Left ventricle myocardium inferior (tissue), 1 donor: ENCODE results near the gene TNFRSF1A. TPM values are rescaled to one million over a fixed set of nuclear protein-coding genes. Genes with fewer than 3 reads are reported as not detected.

Experiments
- DNase-seq: peaks from one replicate; pipeline ENCODE4 v3.0.0-alpha.2; 2020
- H3K27ac ChIP-seq: fragments of 200-600 bp; replicated peaks from 2 replicates; pipeline ENCODE4 v1.8.0; 2021
- H3K27me3 ChIP-seq: fragments of 200-600 bp; 2 replicates; pipeline ENCODE4 v1.8.0; 2021; ENCODE audit warnings: low read depth
- H3K36me3 ChIP-seq: fragments of 200-600 bp; 2 replicates; pipeline ENCODE4 v1.8.0; 2021
- H3K4me1 ChIP-seq: fragments of 200-600 bp; 2 replicates; pipeline ENCODE4 v1.8.0; 2021
- H3K4me3 ChIP-seq: fragments of 200-600 bp; 2 replicates; pipeline ENCODE4 v1.8.0; 2021; ENCODE audit warnings: mild to moderate bottlenecking, moderate library complexity
- H3K9me3 ChIP-seq: fragments of 200-600 bp; replicated peaks from 2 replicates; pipeline ENCODE4 v1.8.0; 2021
- CTCF ChIP-seq: fragments of 200-600 bp; IDR thresholded peaks from 2 replicates; pipeline ENCODE4 v1.8.0; 2021; ENCODE audit warnings: antibody characterized with exemption, mild to moderate bottlenecking, borderline replicate concordance
- intact Hi-C: fragments of 100-400 bp; cut with micrococcal nuclease; formaldehyde crosslinking; loops from one replicate; pipeline ENCODE4 v1.11.0; 2022
- total RNA-seq: library from RNA; stranded (reverse); fragmentation: NEBNext Ultra II Directional; extraction: Animal tissue kit (Norgen Biotek cat#: 25700); gene quantifications from one replicate; pipeline ENCODE4 v1.2.1, GENCODE V29; 2021
- donor health status: DM: no; HTN: yes; CAD: no; lungs with severe emphysema.

The TNFRSF1A gene
- total RNA-seq, 1 donor from 2014 or later = 45.6 TPM

GRCh38 chr12:6315704-6316597 is 25.9 kb downstream of the TNFRSF1A start:
- DNase-seq = no peak
- intact Hi-C loops = no loop called here

GRCh38 chr12:6315184-6315583 is 26.7 kb downstream of the TNFRSF1A start:
- no peak for TF ChIP-seq CTCF
- Histone ChIP-seq H3K27ac (no peak overlapping the region), H3K27me3 (peaks cover 12% of the 10 kb centered on the region), H3K4me3 (no peak overlapping the region), H3K36me3 (no peaks in the 10 kb centered on the region), H3K4me1 (peaks cover 14% of the 10 kb centered on the region), H3K9me3 (no peaks in the 10 kb centered on the region)
- no peak for DNase-seq
- intact Hi-C loops = no loop called here

More at GRCh38 chr12:6315704-6316597, 25.9 kb downstream of the TNFRSF1A start:
- H3K27ac ChIP-seq = no peak overlapping the region
- peaks cover 7% of the 10 kb centered on the region for H3K4me1 ChIP-seq
- no peak overlapping the region for H3K4me3 ChIP-seq
- H3K9me3 ChIP-seq = no peaks in the 10 kb centered on the region
- H3K27me3 ChIP-seq = peaks cover 4% of the 10 kb centered on the region
- TF ChIP-seq CTCF = no peak
- no peaks in the 10 kb centered on the region for H3K36me3 ChIP-seq

- no peak overlapping the region for H3K4me3 ChIP-seq
- intact Hi-C loops = no loop called here
- no peak for DNase-seq
- no peak for TF ChIP-seq CTCF
- H3K9me3 ChIP-seq = no peaks in the 10 kb centered on the region
- H3K36me3 ChIP-seq = no peaks in the 10 kb centered on the region
- peaks cover 16% of the 10 kb centered on the region for H3K4me1 ChIP-seq
- no peak overlapping the region for H3K27ac ChIP-seq
- H3K27me3 ChIP-seq = peaks cover 16% of the 10 kb centered on the region
These were observed 27.1 kb downstream of the TNFRSF1A start for GRCh38 chr12:6314776-6315175.

GRCh38 chr12:6313326-6313940 is 28.4 kb downstream of the TNFRSF1A start:
- Histone ChIP-seq H3K27ac (no peak overlapping the region), H3K9me3 (no peaks in the 10 kb centered on the region), H3K4me3 (no peak overlapping the region), H3K27me3 (peaks cover 23% of the 10 kb centered on the region), H3K36me3 (no peaks in the 10 kb centered on the region), H3K4me1 (peaks cover 16% of the 10 kb centered on the region)
- intact Hi-C loops = no loop called here
- DNase-seq = no peak
- TF ChIP-seq CTCF = no peak

- Histone ChIP-seq H3K27me3 (peaks cover 28% of the 10 kb centered on the region), H3K4me3 (no peak overlapping the region), H3K9me3 (no peaks in the 10 kb centered on the region), H3K36me3 (no peaks in the 10 kb centered on the region), H3K27ac (no peak overlapping the region), H3K4me1 (peaks cover 16% of the 10 kb centered on the region)
- DNase-seq = no peak
- no peak for TF ChIP-seq CTCF
- intact Hi-C loops = no loop called here
These were observed 29.1 kb downstream of the TNFRSF1A start for GRCh38 chr12:6312529-6313325.
